ENCODE results near the gene CASP6.
"Not testable (repeated sequence)": the region's sequence is repeated elsewhere in the genome, so short reads cannot be mapped to it uniquely, and the experiment has no call there.

Gene CASP6

DNA sequence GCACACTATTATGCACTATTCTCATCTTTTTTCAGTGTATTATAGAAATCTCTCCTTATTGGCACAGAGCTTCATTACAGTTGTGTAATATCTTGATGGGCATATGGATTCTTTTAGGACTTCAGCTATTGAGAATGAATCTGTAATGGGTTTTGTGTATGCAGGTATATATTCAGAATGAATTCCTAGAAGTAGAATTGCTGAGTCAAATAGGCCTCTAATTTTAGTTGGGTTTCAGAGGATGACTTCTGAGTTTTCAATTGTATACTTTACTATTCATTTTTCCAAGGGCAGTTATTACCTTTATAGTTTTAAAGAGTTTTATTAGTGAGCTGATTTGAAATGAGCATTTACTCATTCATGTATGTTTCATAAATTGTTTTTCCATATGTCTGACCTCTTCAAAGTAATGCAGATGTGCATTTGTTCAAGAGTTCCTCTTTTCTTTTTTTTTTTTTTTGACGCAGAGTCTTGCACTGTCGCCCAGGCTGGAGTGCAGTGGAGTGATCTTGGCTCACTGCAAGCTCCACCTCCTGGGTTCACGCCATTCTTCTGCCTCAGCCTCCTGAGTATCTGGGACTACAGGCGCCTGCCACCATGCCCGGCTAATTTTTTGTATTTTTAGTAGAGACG, 19.5 kb downstream of the CASP6 start:
- Histone ChIP-seq H3K36me3 (ENCODE audit: insufficient read depth, low read length) (no peaks in the 10 kb centered on the region), H3K27ac (no peak overlapping the region), H3K4me3 (no peak overlapping the region), H3K9ac (ENCODE audit: insufficient read length) (no peak overlapping the region), H3K9me3 (ENCODE audit: low read depth, low read length) (no peaks in the 10 kb centered on the region)
- DNase-seq (ENCODE audit: low read depth, low spot score): no peak
- TF ChIP-seq POLR2AphosphoS5 (IDR thresholded peaks at IDR 0.05; ENCODE audit: borderline replicate concordance, low read depth, low read length) (no peak), EZH2 (IDR thresholded peaks at IDR 0.05) (no peak), FOXP2 (optimal IDR thresholded peaks at IDR 0.05; ENCODE audit: control extremely low read depth, extremely low read length, insufficient read depth) (no peak)

DNA sequence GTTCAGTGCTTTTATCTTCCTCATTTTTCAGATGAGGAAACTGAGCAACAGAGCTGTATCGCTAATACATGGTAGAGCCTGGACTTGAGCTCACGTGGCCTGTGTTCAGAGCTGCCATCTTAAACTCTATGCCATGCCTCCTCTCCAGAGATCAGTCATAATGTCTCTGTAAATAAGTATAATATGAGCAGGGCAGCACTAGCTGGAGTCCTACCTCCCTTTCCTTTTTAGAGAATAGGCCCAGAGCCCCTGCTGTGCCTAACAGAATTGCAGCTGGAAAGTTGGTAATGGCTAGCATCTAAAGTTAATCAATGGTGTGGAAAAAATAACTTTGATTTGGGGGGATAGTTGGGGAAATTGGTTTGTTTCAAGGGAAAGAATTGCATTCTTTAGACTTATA, 20.4 kb downstream of the CASP6 start:
- H3K9ac ChIP-seq (ENCODE audit: insufficient read length): no peak overlapping the region
- no peaks in the 10 kb centered on the region for H3K36me3 ChIP-seq (ENCODE audit: insufficient read depth, low read length)
- H3K4me3 ChIP-seq: no peak overlapping the region
- no peak for TF ChIP-seq FOXP2 (optimal IDR thresholded peaks at IDR 0.05; ENCODE audit: control extremely low read depth, extremely low read length, insufficient read depth)
- no peak for TF ChIP-seq POLR2AphosphoS5 (IDR thresholded peaks at IDR 0.05; ENCODE audit: borderline replicate concordance, low read depth, low read length)
- no peak for TF ChIP-seq EZH2 (IDR thresholded peaks at IDR 0.05)
- DNase-seq (ENCODE audit: low read depth, low spot score): no peak
- H3K9me3 ChIP-seq (ENCODE audit: low read depth, low read length): no peaks in the 10 kb centered on the region
- H3K27ac ChIP-seq: no peak overlapping the region

DNA sequence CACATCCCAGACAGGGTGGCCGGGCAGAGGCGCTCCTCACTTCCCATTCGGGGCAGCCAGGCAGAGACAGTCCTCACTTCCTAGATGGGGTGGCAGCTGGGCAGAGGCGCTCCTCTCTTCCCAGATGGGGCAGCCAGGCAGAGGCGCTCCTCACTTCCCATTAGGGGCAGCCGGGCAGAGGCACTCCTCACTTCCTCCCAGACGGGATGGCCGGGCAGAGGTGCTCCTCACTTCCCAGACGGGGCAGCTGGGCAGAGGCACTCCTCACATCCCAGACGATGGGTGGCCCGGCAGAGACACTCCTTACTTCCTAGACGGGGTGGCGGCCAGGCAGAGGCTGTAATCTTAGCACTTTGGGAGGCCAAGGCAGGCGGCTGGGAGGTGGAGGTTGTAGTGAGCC, 24.3 kb downstream of the CASP6 start:
- H3K4me3 ChIP-seq; H3K27ac ChIP-seq; H3K9me3 ChIP-seq (ENCODE audit: low read depth, low read length); DNase-seq (ENCODE audit: low read depth, low spot score); H3K9ac ChIP-seq (ENCODE audit: insufficient read length); H3K36me3 ChIP-seq (ENCODE audit: insufficient read depth, low read length): not testable (repeated sequence)

DNA sequence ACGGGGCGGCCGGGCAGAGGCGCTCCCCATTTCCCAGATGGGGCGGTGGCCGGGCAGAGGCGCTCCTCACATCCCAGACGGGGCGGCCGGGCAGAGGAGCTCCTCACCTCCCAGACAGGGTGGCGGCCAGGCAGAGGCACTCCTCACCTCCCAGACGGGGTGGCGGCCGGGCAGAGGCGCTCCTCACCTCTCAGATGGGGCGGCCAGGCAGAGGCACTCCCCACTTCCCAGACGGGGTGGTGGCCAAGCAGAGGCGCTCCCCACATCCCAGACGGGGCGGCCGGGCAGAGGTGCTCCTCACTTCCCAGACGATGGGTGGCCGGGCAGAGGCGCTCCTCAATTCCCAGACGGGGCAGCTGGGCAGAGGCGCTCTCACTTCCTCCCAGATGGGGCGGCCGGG, 24.8 kb downstream of the CASP6 start:
- H3K4me3 ChIP-seq; H3K27ac ChIP-seq; H3K36me3 ChIP-seq (ENCODE audit: insufficient read depth, low read length); H3K9ac ChIP-seq (ENCODE audit: insufficient read length); DNase-seq (ENCODE audit: low read depth, low spot score); H3K9me3 ChIP-seq (ENCODE audit: low read depth, low read length): not testable (repeated sequence)

DNA sequence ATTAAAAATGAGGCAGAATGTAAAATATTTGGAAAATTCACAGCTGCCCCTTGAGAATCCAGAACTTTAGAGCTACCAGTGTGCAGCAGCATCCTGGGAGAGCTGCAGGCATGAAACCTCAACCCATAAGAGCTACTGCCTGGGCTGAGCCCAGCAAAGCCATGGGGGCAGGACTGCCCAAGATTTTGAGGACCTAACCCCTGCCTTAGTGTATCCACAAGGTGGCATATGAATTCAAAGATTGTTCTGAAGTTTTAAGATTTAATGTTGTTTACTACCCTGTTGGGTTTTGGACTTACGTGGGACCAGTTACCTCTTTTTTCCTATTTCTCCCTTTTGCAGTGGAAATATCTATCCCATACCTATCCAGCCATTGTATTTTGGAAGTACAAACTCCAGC, 26.4 kb downstream of the CASP6 start:
- DNase-seq (ENCODE audit: low read depth, low spot score): no peak
- H3K27ac ChIP-seq: no peak overlapping the region
- H3K36me3 ChIP-seq (ENCODE audit: insufficient read depth, low read length): no peaks in the 10 kb centered on the region
- no peak overlapping the region for H3K4me3 ChIP-seq
- H3K9me3 ChIP-seq (ENCODE audit: low read depth, low read length): no peaks in the 10 kb centered on the region
- TF ChIP-seq FOXP2 (optimal IDR thresholded peaks at IDR 0.05; ENCODE audit: control extremely low read depth, extremely low read length, insufficient read depth) (no peak), EZH2 (IDR thresholded peaks at IDR 0.05) (no peak), POLR2AphosphoS5 (IDR thresholded peaks at IDR 0.05; ENCODE audit: borderline replicate concordance, low read depth, low read length) (no peak)
- H3K9ac ChIP-seq (ENCODE audit: insufficient read length): no peak overlapping the region

DNA sequence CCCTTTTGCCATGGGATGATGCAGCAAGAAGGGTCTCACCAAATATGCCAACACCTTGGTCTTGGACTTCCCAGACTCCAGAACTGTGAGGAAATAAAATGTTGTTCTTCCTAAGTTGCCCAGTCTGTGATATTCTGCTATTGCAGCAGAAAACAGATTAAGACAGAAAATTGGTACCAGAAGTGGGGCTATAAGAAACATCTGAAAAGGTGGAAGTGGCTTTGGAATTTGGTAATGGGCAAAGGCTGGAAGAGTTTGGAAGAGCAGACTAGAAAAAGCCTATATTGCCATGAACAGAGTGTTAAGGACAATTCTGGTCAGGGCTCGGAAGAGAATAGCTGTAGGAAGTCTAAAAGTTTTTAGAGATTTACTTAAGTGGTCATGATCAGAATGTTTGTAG, 27.4 kb downstream of the CASP6 start:
- H3K27ac ChIP-seq: no peak overlapping the region
- DNase-seq (ENCODE audit: low read depth, low spot score): no peak
- no peak for TF ChIP-seq POLR2AphosphoS5 (IDR thresholded peaks at IDR 0.05; ENCODE audit: borderline replicate concordance, low read depth, low read length)
- TF ChIP-seq FOXP2 (optimal IDR thresholded peaks at IDR 0.05; ENCODE audit: control extremely low read depth, extremely low read length, insufficient read depth): no peak
- no peak for TF ChIP-seq EZH2 (IDR thresholded peaks at IDR 0.05)
- H3K9me3 ChIP-seq (ENCODE audit: low read depth, low read length): no peaks in the 10 kb centered on the region; the same call in 1 of the 2 replicates
- no peaks in the 10 kb centered on the region for H3K36me3 ChIP-seq (ENCODE audit: insufficient read depth, low read length)
- H3K4me3 ChIP-seq: no peak overlapping the region
- no peak overlapping the region for H3K9ac ChIP-seq (ENCODE audit: insufficient read length)

DNA sequence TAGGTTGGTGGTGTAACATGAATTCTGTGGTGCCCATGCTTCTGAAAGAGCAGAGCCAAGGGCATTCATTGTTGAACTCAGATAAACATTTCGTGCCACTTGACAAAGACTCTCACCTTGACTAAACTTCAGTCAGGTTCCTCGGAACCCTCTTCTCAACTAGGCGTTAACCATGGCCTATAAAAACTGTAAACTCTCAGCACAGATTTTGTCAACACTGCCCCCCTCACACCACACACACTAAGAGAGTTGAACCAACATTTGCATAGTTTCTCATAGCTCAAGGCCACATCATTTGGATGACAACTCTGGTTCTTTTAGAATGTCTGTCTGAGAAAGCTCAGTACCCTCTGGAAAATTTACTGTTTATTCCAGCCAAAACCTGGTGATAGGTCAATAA, 28.1 kb downstream of the CASP6 start:
- Histone ChIP-seq H3K9me3 (ENCODE audit: low read depth, low read length) (no peaks in the 10 kb centered on the region; the same call in 1 of the 2 replicates), H3K9ac (ENCODE audit: insufficient read length) (no peak overlapping the region), H3K27ac (no peak overlapping the region), H3K36me3 (ENCODE audit: insufficient read depth, low read length) (no peaks in the 10 kb centered on the region), H3K4me3 (no peak overlapping the region)
- no peak for DNase-seq (ENCODE audit: low read depth, low spot score)
- TF ChIP-seq FOXP2 (optimal IDR thresholded peaks at IDR 0.05; ENCODE audit: control extremely low read depth, extremely low read length, insufficient read depth): no peak
- TF ChIP-seq EZH2 (IDR thresholded peaks at IDR 0.05): no peak

DNA sequence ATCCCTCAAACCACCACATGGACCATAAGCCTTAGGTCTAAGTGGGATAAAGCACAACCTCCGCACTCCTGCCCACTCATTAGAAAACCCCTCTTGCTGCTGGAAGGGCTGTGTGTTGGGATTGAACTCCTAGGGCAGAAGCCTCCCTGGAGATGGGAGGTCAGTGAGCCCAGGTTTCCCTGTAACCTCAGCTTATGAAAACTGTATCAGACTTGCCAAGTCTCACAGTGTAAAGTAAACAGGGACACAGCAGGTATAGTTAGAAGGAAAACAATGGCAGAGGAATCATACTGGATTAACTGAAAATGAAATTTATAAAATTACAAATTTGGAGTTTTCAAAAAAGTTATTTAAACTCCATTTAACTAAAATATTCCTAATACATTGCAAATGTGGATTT, 29.9 kb downstream of the CASP6 start:
- no peaks in the 10 kb centered on the region for H3K36me3 ChIP-seq (ENCODE audit: insufficient read depth, low read length)
- TF ChIP-seq EZH2 (IDR thresholded peaks at IDR 0.05) (no peak), POLR2AphosphoS5 (IDR thresholded peaks at IDR 0.05; ENCODE audit: borderline replicate concordance, low read depth, low read length) (no peak), FOXP2 (optimal IDR thresholded peaks at IDR 0.05; ENCODE audit: control extremely low read depth, extremely low read length, insufficient read depth) (no peak)

DNA sequence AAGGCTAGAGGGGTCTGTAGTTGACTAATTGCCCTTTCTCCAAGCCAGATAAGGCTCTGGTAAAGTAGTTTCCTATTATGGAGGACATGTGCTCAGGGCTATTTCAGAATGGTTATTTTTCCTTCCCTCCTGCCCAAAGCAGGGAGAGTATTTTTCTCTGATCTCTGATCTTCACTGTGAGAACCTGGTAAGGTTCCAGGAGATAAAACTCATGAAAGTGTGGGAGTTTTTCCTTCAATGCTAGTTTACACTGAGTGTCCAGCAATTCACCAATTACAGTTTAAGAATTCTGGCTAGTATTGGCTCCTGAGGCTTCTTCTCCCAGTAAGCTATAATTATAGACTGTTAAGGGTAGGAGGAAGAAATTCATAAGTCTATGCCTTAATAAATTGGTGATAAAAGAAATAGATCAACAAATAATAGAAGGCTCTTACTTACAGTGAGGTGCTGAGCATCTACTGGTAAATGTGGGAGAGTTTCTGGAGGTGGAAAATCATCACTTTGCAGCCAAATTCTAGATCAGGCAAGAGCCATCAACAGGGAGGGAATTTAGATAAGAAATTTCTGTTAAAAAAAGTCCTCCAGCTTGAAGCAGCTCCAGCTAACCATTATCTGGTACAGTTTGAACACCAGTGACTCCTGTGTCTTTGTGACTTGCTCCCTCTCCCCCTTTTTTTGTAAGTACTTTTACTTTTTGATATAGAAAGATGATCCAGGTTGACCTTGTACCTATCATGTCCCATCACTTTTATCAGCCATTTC, 30.9 kb downstream of the CASP6 start:
- H3K9ac ChIP-seq (ENCODE audit: insufficient read length): no peak overlapping the region
- no peak overlapping the region for H3K4me3 ChIP-seq
- no peak for DNase-seq (ENCODE audit: low read depth, low spot score)
- H3K27ac ChIP-seq: no peak overlapping the region
- H3K36me3 ChIP-seq (ENCODE audit: insufficient read depth, low read length): no peaks in the 10 kb centered on the region
- no peak for TF ChIP-seq FOXP2 (optimal IDR thresholded peaks at IDR 0.05; ENCODE audit: control extremely low read depth, extremely low read length, insufficient read depth)
- no peak for TF ChIP-seq POLR2AphosphoS5 (IDR thresholded peaks at IDR 0.05; ENCODE audit: borderline replicate concordance, low read depth, low read length)
- no peak for TF ChIP-seq EZH2 (IDR thresholded peaks at IDR 0.05)
- H3K9me3 ChIP-seq (ENCODE audit: low read depth, low read length): no peaks in the 10 kb centered on the region; the same call in 1 of the 2 replicates

More for the DNA sequence above, 29.9 kb downstream of the CASP6 start:
- Histone ChIP-seq H3K4me3 (no peak overlapping the region), H3K9me3 (ENCODE audit: low read depth, low read length) (no peaks in the 10 kb centered on the region; the same call in 1 of the 2 replicates), H3K27ac (no peak overlapping the region), H3K9ac (ENCODE audit: insufficient read length) (no peak overlapping the region)
- DNase-seq (ENCODE audit: low read depth, low spot score): no peak

Data from SK-N-MC (cell line).